A673 (cell line): ENCODE measurements around the gene SPTLC3. TPM values are rescaled to one million over a fixed set of nuclear protein-coding genes. Genes with fewer than 3 reads are reported as not detected.

Source experiments
- BruUV-seq: library from RNA; stranded (reverse); fragments of 400-500 nt; replicated peaks from 2 replicates; lab custom pipeline; 2021; lab: Mats Ljungman, UMichigan
- CTCF ChIA-PET: fragments of 300-600 bp; sonication (Branson Sonifier 250); formaldehyde crosslinking; loops from one replicate; lab custom pipeline; 2022; ENCODE audit warnings: antibody characterized with exemption; lab: Charles Lee
- POLR2A ChIA-PET: fragments of 300-600 bp; sonication (Branson Sonifier 250); formaldehyde crosslinking; loops from one replicate; lab custom pipeline; 2022; ENCODE audit warnings: antibody characterized with exemption; ENCODE audit not compliant: low non-redundant PET; lab: Charles Lee
- DNase-seq: peaks from one replicate; pipeline ENCODE4 v3.0.0-alpha.2; 2015; ENCODE audit warnings: low spot score
- H3K27ac ChIP-seq: fragments of 200-600 bp; sonication (generic); 2 replicates; pipeline ENCODE4 v1.5.1; 2016; ENCODE audit warnings: mixed run types, low read depth, mild to moderate bottlenecking, mixed read lengths, antibody characterized with exemption, low read length; ENCODE audit not compliant: poor library complexity, severe bottlenecking
- H3K27me3 ChIP-seq: fragments of 200-600 bp; sonication (generic); replicated peaks from 2 replicates; pipeline ENCODE4 v1.6.1; 2017; ENCODE audit warnings: mixed run types, low read depth, mild to moderate bottlenecking, mixed read lengths, antibody characterized with exemption, low read length; ENCODE audit not compliant: insufficient read depth, poor library complexity
- H3K36me3 ChIP-seq: fragments of 200-600 bp; sonication (generic); 2 replicates; pipeline ENCODE4 v1.6.1; 2016; ENCODE audit warnings: mixed run types, mild to moderate bottlenecking, mixed read lengths, antibody characterized with exemption, low read length; ENCODE audit not compliant: insufficient read depth, poor library complexity, severe bottlenecking
- H3K4me1 ChIP-seq: fragments of 200-600 bp; sonication (generic); 2 replicates; pipeline ENCODE4 v1.6.1; 2017; ENCODE audit warnings: mixed run types, mild to moderate bottlenecking, mixed read lengths, antibody characterized with exemption, low read length; ENCODE audit not compliant: insufficient read depth, poor library complexity, severe bottlenecking
- H3K4me3 ChIP-seq: fragments of 200-600 bp; sonication (generic); 2 replicates; pipeline ENCODE4 v1.5.1; 2016; ENCODE audit warnings: low read depth, mixed run types, mild to moderate bottlenecking, mixed read lengths, low read length; ENCODE audit not compliant: poor library complexity, severe bottlenecking
- H3K9me3 ChIP-seq: fragments of 200-600 bp; sonication (generic); 2 replicates; pipeline ENCODE4 v1.6.1; 2016; ENCODE audit warnings: mixed run types, low read depth, mild to moderate bottlenecking, mixed read lengths, antibody characterized with exemption, low read length; ENCODE audit not compliant: poor library complexity, severe bottlenecking
- CTCF ChIP-seq: fragments of 300-800, 200-600 bp; sonication (generic); conservative IDR thresholded peaks from 2 replicates; pipeline ENCODE4 v1.5.1; 2017; ENCODE audit warnings: low read depth, mild to moderate bottlenecking, antibody characterized with exemption, low read length, moderate library complexity, mixed read lengths
- EZH2 ChIP-seq: fragments of 200-600 bp; sonication (generic); IDR thresholded peaks from 2 replicates; pipeline ENCODE4 v1.6.1; 2017; ENCODE audit warnings: borderline replicate concordance, low read depth, mild to moderate bottlenecking, mixed read lengths, antibody characterized with exemption, low read length; ENCODE audit not compliant: poor library complexity, severe bottlenecking
- intact Hi-C: fragments of 100-400 bp; cut with micrococcal nuclease; formaldehyde crosslinking; loops from one replicate; pipeline ENCODE4 v1.10.0; 2022; ENCODE audit not compliant: unreplicated experiment
- total RNA-seq: library from RNA; stranded (reverse); gene quantifications from 2 replicates; pipeline ENCODE4 v1.2.3, GENCODE V29; 2021

SPTLC3 gene
- total RNA-seq, 1 experiment from 2014 or later = 0.06 TPM

- peak overlapping the region; percentile 25 for H3K4me3 ChIP-seq
- no peaks in the 10 kb centered on the region for H3K27me3 ChIP-seq
- BruUV-seq = no TSS peak
- DNase-seq = peak; percentile 36
- TF ChIP-seq CTCF (no peak), EZH2 (no peak)
- ChIA-PET CTCF (interaction anchor here (0.7 kb wide), 1 partner anchor 85 kb away, joined by 3 read pairs; no protein-coding TSS in a partner anchor), POLR2A (no interaction called here)
- no peaks in the 10 kb centered on the region for H3K36me3 ChIP-seq
- intact Hi-C loops = no loop called here
- no peak overlapping the region for H3K27ac ChIP-seq
- no peaks in the 10 kb centered on the region for H3K9me3 ChIP-seq
- H3K4me1 ChIP-seq = no peaks in the 10 kb centered on the region
Observed at GRCh38 chr20:13009682-13010406, 1.1 kb downstream of the SPTLC3 start.

- CTCF ChIA-PET = no interaction called here
- POLR2A ChIA-PET = no interaction called here
- intact Hi-C loops = no loop called here
Observed at GRCh38 chr20:13012886-13013285, 4.1 kb downstream of the SPTLC3 start.

GRCh38 chr20:13013411-13013810, 4.6 kb downstream of the SPTLC3 start:
- ChIA-PET POLR2A (no interaction called here), CTCF (no interaction called here)
- no peak overlapping the region for H3K4me3 ChIP-seq
- intact Hi-C loops = no loop called here
- no peaks in the 10 kb centered on the region for H3K4me1 ChIP-seq
- no peaks in the 10 kb centered on the region for H3K36me3 ChIP-seq
- BruUV-seq = no TSS peak
- no peak for TF ChIP-seq EZH2
- TF ChIP-seq CTCF = no peak
- no peaks in the 10 kb centered on the region for H3K27me3 ChIP-seq
- no peaks in the 10 kb centered on the region for H3K9me3 ChIP-seq
- no peak overlapping the region for H3K27ac ChIP-seq
- DNase-seq = no peak

More at GRCh38 chr20:13012886-13013285, 4.1 kb downstream of the SPTLC3 start:
- TF ChIP-seq CTCF (no peak), EZH2 (no peak)
- Histone ChIP-seq H3K36me3 (no peaks in the 10 kb centered on the region), H3K27me3 (no peaks in the 10 kb centered on the region), H3K27ac (no peak overlapping the region), H3K9me3 (no peaks in the 10 kb centered on the region), H3K4me3 (no peak overlapping the region), H3K4me1 (no peaks in the 10 kb centered on the region)
- no TSS peak for BruUV-seq
- DNase-seq = no peak
